Measurements from ENCODE around the gene OR2G3. TPM values are rescaled to one million over a fixed set of nuclear protein-coding genes. Genes with fewer than 3 reads are reported as not detected.

OR2G3 gene
- total and polyA plus RNA-seq, 9 of the 15 experiments (the other 6 are each of a cell fraction or from before 2014, with no cell fraction given): not detected

DNA sequence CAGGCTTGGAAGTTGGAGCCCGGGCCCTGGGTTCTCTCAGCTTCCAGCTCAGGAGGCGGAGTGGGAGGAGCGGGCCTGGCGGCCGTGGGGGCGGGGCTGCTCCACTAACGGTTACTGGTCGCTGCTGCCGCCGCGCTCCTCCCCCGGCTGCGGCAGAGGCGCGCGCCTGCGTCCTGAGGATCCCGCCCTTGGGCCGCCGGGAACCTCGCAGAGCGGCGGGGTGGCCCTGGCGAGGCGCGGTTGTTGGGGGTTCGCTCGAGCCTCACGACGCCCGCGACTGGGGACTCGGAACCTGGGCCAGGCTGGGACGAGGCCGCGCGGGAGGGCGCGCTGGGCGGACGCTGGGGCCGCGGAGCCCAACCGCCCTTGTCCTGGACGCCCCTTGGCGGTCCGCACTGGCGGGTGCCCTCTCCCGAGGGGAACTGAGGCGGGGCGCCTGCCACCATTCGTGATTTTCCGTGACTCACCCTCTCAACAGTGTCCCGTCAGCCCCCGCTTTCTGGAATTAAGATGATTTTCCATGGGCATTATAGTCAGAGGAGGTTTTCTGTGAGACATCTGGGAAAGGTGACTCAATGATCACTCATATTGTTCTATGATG is 34.1 kb downstream of the OR2G3 start (continued):
- TF ChIP-seq THAP12 (CRISPR knock-in tag; IDR thresholded peaks at IDR 0.05) (no peak), HMGN3 (IDR thresholded peaks at IDR 0.05; ENCODE audit: borderline replicate concordance, extremely low read depth, insufficient read length, low read depth, low read length) (peak; percentile 63), MAFK (IDR thresholded peaks at IDR 0.05; ENCODE audit: low read length) (no peak), ZBTB7A (IDR thresholded peaks at IDR 0.05; ENCODE audit: borderline replicate concordance, control insufficient read depth, low read depth, low read length) (no peak), ZNF76 (CRISPR knock-in tag; IDR thresholded peaks at IDR 0.05; ENCODE audit: borderline replicate concordance) (peak; percentile 61; the same call in 1 of the 2 replicates), RREB1 (CRISPR knock-in tag; IDR thresholded peaks at IDR 0.05) (0 out of 2 replicates have a peak, but pooled peaks have one; percentile 74)
- TF ChIP-seq, protein P1, sequence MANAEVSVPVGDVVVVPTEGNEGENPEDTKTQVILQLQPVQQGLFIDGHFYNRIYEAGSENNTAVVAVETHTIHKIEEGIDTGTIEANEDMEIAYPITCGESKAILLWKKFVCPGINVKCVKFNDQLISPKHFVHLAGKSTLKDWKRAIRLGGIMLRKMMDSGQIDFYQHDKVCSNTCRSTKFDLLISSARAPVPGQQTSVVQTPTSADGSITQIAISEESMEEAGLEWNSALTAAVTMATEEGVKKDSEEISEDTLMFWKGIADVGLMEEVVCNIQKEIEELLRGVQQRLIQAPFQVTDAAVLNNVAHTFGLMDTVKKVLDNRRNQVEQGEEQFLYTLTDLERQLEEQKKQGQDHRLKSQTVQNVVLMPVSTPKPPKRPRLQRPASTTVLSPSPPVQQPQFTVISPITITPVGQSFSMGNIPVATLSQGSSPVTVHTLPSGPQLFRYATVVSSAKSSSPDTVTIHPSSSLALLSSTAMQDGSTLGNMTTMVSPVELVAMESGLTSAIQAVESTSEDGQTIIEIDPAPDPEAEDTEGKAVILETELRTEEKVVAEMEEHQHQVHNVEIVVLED (CRISPR knock-in tag; IDR thresholded peaks at IDR 0.05): peak; percentile 70
